ENCODE data around the gene SLIT3. TPM values are rescaled to one million over a fixed set of nuclear protein-coding genes. Genes with fewer than 3 reads are reported as not detected.

SLIT3 gene
- total RNA-seq, 4 donors from 2014 or later: 0.97 to 6.1 (median 3.4) TPM

GRCh38 chr5:168967882-168968620 is 332.9 kb downstream of the SLIT3 start:
- H3K36me3 ChIP-seq: no peaks in the 10 kb centered on the region
- H3K9me3 ChIP-seq: no peaks in the 10 kb centered on the region
- TF ChIP-seq, protein P1, sequence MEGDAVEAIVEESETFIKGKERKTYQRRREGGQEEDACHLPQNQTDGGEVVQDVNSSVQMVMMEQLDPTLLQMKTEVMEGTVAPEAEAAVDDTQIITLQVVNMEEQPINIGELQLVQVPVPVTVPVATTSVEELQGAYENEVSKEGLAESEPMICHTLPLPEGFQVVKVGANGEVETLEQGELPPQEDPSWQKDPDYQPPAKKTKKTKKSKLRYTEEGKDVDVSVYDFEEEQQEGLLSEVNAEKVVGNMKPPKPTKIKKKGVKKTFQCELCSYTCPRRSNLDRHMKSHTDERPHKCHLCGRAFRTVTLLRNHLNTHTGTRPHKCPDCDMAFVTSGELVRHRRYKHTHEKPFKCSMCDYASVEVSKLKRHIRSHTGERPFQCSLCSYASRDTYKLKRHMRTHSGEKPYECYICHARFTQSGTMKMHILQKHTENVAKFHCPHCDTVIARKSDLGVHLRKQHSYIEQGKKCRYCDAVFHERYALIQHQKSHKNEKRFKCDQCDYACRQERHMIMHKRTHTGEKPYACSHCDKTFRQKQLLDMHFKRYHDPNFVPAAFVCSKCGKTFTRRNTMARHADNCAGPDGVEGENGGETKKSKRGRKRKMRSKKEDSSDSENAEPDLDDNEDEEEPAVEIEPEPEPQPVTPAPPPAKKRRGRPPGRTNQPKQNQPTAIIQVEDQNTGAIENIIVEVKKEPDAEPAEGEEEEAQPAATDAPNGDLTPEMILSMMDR (IDR thresholded peaks at IDR 0.05 in 4 of 5, conservative IDR thresholded peaks at IDR 0.05 in 1 of 5): no peak
- TF ChIP-seq POLR2A (IDR thresholded peaks at IDR 0.05): no peak
- in situ Hi-C loops (cut with MboI; ENCODE audit: low sequenced_read_pairs in 4 of 4) (no loop called here), intact Hi-C loops (cut with DNase I; ENCODE audit: low total_unique reads) (no loop called here)
- H3K4me3 ChIP-seq: no peak overlapping the region
- H3K4me1 ChIP-seq: no peaks in the 10 kb centered on the region
- no peak overlapping the region for H3K27ac ChIP-seq
- DNase-seq (no peak), ATAC-seq (no peak)
- H3K27me3 ChIP-seq: no peaks in the 10 kb centered on the region

GRCh38 chr5:168965638-168966037 is 335.3 kb downstream of the SLIT3 start:
- ATAC-seq: no peak
- no peaks in the 10 kb centered on the region for H3K4me1 ChIP-seq
- H3K9me3 ChIP-seq: no peaks in the 10 kb centered on the region
- H3K4me3 ChIP-seq: no peak overlapping the region
- DNase-seq: no peak
- no peak for TF ChIP-seq POLR2A (IDR thresholded peaks at IDR 0.05)
- TF ChIP-seq, protein P1 (IDR thresholded peaks at IDR 0.05 in 4 of 5, conservative IDR thresholded peaks at IDR 0.05 in 1 of 5): no peak
- H3K36me3 ChIP-seq: no peaks in the 10 kb centered on the region
- no peaks in the 10 kb centered on the region for H3K27me3 ChIP-seq
- in situ Hi-C loops (cut with MboI; ENCODE audit: low sequenced_read_pairs in 4 of 4): no loop called here
- no peak overlapping the region for H3K27ac ChIP-seq
- intact Hi-C loops (cut with DNase I; ENCODE audit: low total_unique reads): no loop called here

- ATAC-seq: no peak
- in situ Hi-C loops (cut with MboI; ENCODE audit: low sequenced_read_pairs in 4 of 4): no loop called here
- DNase-seq: no peak
- Histone ChIP-seq H3K4me1 (no peaks in the 10 kb centered on the region), H3K27me3 (no peaks in the 10 kb centered on the region), H3K4me3 (no peak overlapping the region), H3K27ac (no peak overlapping the region), H3K9me3 (no peaks in the 10 kb centered on the region), H3K36me3 (no peaks in the 10 kb centered on the region)
- intact Hi-C loops (cut with DNase I; ENCODE audit: low total_unique reads): no loop called here
- TF ChIP-seq, protein P1 (IDR thresholded peaks at IDR 0.05 in 4 of 5, conservative IDR thresholded peaks at IDR 0.05 in 1 of 5): no peak
- TF ChIP-seq POLR2A (IDR thresholded peaks at IDR 0.05): no peak
Measured at GRCh38 chr5:168964182-168964581, 336.8 kb downstream of the SLIT3 start.

GRCh38 chr5:168962306-168962705 is 338.6 kb downstream of the SLIT3 start:
- intact Hi-C loops (cut with DNase I; ENCODE audit: low total_unique reads): no loop called here
- H3K4me1 ChIP-seq: no peaks in the 10 kb centered on the region
- in situ Hi-C loops (cut with MboI; ENCODE audit: low sequenced_read_pairs in 4 of 4): no loop called here

More at GRCh38 chr5:168962306-168962705, 338.6 kb downstream of the SLIT3 start:
- H3K36me3 ChIP-seq: no peaks in the 10 kb centered on the region
- H3K27ac ChIP-seq: no peak overlapping the region
- H3K4me3 ChIP-seq: no peak overlapping the region
- ATAC-seq (no peak), DNase-seq (no peak)
- no peaks in the 10 kb centered on the region for H3K9me3 ChIP-seq
- TF ChIP-seq, protein P1 (IDR thresholded peaks at IDR 0.05 in 4 of 5, conservative IDR thresholded peaks at IDR 0.05 in 1 of 5): no peak
- no peak for TF ChIP-seq POLR2A (IDR thresholded peaks at IDR 0.05)
- H3K27me3 ChIP-seq: no peaks in the 10 kb centered on the region

Data from gastrocnemius medialis (tissue), 4 donors.